Measurements from ENCODE around the gene ZNF281.

Gene ZNF281

DNA sequence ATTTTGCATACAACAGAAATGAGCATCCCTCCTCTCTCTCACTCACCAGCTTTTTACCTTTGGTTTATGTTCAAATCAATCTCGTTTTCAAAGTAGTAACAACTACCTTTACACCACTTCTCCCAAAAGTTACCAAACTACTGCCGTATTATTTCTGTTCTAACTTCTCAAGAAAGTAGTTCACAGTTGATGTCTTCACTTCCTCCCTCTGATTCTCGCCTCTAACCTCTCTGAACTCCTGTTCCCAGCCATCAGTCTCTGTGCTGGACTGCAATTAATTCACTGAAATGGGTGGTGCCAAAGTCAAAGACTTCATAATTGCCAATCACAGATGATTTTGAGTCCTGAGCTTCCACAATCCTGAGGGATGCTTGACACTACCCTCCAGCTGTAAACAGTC lies 54.0 kb downstream of the ZNF281 start:
- H3K27ac ChIP-seq (ENCODE audit: low read length) = no peak overlapping the region
- TF ChIP-seq EZH2phosphoT487 (IDR thresholded peaks at IDR 0.05; ENCODE audit: low read depth) = no peak
- TF ChIP-seq, protein P1, sequence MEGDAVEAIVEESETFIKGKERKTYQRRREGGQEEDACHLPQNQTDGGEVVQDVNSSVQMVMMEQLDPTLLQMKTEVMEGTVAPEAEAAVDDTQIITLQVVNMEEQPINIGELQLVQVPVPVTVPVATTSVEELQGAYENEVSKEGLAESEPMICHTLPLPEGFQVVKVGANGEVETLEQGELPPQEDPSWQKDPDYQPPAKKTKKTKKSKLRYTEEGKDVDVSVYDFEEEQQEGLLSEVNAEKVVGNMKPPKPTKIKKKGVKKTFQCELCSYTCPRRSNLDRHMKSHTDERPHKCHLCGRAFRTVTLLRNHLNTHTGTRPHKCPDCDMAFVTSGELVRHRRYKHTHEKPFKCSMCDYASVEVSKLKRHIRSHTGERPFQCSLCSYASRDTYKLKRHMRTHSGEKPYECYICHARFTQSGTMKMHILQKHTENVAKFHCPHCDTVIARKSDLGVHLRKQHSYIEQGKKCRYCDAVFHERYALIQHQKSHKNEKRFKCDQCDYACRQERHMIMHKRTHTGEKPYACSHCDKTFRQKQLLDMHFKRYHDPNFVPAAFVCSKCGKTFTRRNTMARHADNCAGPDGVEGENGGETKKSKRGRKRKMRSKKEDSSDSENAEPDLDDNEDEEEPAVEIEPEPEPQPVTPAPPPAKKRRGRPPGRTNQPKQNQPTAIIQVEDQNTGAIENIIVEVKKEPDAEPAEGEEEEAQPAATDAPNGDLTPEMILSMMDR (IDR thresholded peaks at IDR 0.05; ENCODE audit: low read depth, low read length) = no peak
- H3K36me3 ChIP-seq (replicated peaks; ENCODE audit: low read depth, low read length) = no peaks in the 10 kb centered on the region
- H3K9ac ChIP-seq (ENCODE audit: low read length) = no peak overlapping the region
- H3K79me2 ChIP-seq (ENCODE audit: low read length) = no peaks in the 10 kb centered on the region
- H3K4me3 ChIP-seq (ENCODE audit: low read length) = no peak overlapping the region
- no peaks in the 10 kb centered on the region for H4K20me1 ChIP-seq (ENCODE audit: insufficient read depth, low read length)
- H2AFZ ChIP-seq (ENCODE audit: low read depth, low read length) = no peak overlapping the region
- peak overlapping the region; percentile 23 for H3K4me2 ChIP-seq (ENCODE audit: low read length)
- H3K4me1 ChIP-seq (ENCODE audit: low read length) = peaks cover 32% of the 10 kb centered on the region
- H3K27me3 ChIP-seq (ENCODE audit: low read depth, low read length) = no peaks in the 10 kb centered on the region
- H3K9me3 ChIP-seq (ENCODE audit: insufficient read depth, low read length) = no peaks in the 10 kb centered on the region
